HG03565 (cell line): ENCODE measurements around the gene FHIT.

Source experiments
- ATAC-seq: cut with Tn5 transposase; IDR thresholded peaks from one replicate; pipeline ENCODE4 v1.9.1; 2021; ENCODE audit warnings: mild to moderate bottlenecking, moderate library complexity; ENCODE audit not compliant: unreplicated experiment

Gene FHIT

GRCh38 chr3:60199306-60199705 lies 1051.9 kb downstream of the FHIT start:
- ATAC-seq: no peak

- ATAC-seq: no peak
Measured at GRCh38 chr3:60198179-60198720, 1053.0 kb downstream of the FHIT start.

GRCh38 chr3:60192297-60193114 lies 1058.7 kb downstream of the FHIT start:
- no peak for ATAC-seq

- ATAC-seq: no peak
Measured at GRCh38 chr3:60190073-60190472, 1061.2 kb downstream of the FHIT start.

- no peak for ATAC-seq
Measured at GRCh38 chr3:60189304-60189703, 1061.9 kb downstream of the FHIT start.

GRCh38 chr3:60188803-60189202 lies 1062.4 kb downstream of the FHIT start:
- no peak for ATAC-seq

GRCh38 chr3:60187343-60187742 lies 1063.9 kb downstream of the FHIT start:
- no peak for ATAC-seq

GRCh38 chr3:60186359-60186758 lies 1064.9 kb downstream of the FHIT start:
- ATAC-seq: no peak

- no peak for ATAC-seq
Measured at GRCh38 chr3:60185161-60185560, 1066.1 kb downstream of the FHIT start.

- no peak for ATAC-seq
Measured at GRCh38 chr3:60182697-60183096, 1068.6 kb downstream of the FHIT start.

- ATAC-seq: no peak
Measured at GRCh38 chr3:60178931-60179653, 1072.2 kb downstream of the FHIT start.

- no peak for ATAC-seq
Measured at GRCh38 chr3:60177726-60178125, 1073.5 kb downstream of the FHIT start.

- no peak for ATAC-seq
Measured at GRCh38 chr3:60176614-60177013, 1074.6 kb downstream of the FHIT start.

- no peak for ATAC-seq
Measured at GRCh38 chr3:60175680-60176079, 1075.6 kb downstream of the FHIT start.

GRCh38 chr3:60169755-60170154 lies 1081.5 kb downstream of the FHIT start:
- ATAC-seq: no peak

GRCh38 chr3:60167186-60167585 lies 1084.1 kb downstream of the FHIT start:
- no peak for ATAC-seq

- ATAC-seq: no peak
Measured at GRCh38 chr3:60160822-60161748, 1090.2 kb downstream of the FHIT start.

- ATAC-seq: no peak
Measured at GRCh38 chr3:60160111-60160821, 1091.0 kb downstream of the FHIT start.

GRCh38 chr3:60158035-60158434 lies 1093.2 kb downstream of the FHIT start:
- ATAC-seq: no peak

GRCh38 chr3:60154011-60154410 lies 1097.2 kb downstream of the FHIT start:
- no peak for ATAC-seq
